ENCODE data around the gene KCNQ1. TPM values are rescaled to one million over a fixed set of nuclear protein-coding genes. Genes with fewer than 3 reads are reported as not detected.

The KCNQ1 gene
- total RNA-seq, 1 experiment from 2014 or later, result 9.2 TPM

GRCh38 chr11:2590131-2590964 lies 145.5 kb downstream of the KCNQ1 start:
- Mint-ChIP-seq H3K9me3 (ENCODE audit: low read depth, unreplicated experiment) (no peaks in the 10 kb centered on the region), H3K27ac (ENCODE audit: unreplicated experiment) (no peak overlapping the region), H3K4me3 (ENCODE audit: low read depth, unreplicated experiment) (no peak overlapping the region), H3K4me1 (ENCODE audit: low read depth, unreplicated experiment) (no peaks in the 10 kb centered on the region), H3K36me3 (ENCODE audit: insufficient read depth, unreplicated experiment) (no peaks in the 10 kb centered on the region), H3K27me3 (ENCODE audit: unreplicated experiment) (peaks cover 20% of the 10 kb centered on the region)
- CTCF ChIA-PET, result no interaction called here
- no peak for DNase-seq
- intact Hi-C loops (cut with micrococcal nuclease; ENCODE audit: unreplicated experiment), result no loop called here
- BruUV-seq (replicated peaks), result no TSS peak
- no peak for TF ChIP-seq CTCF (IDR thresholded peaks at IDR 0.05; ENCODE audit: unreplicated experiment)

GRCh38 chr11:2590965-2591754 lies 146.4 kb downstream of the KCNQ1 start:
- Mint-ChIP-seq H3K27me3 (ENCODE audit: unreplicated experiment) (peaks cover 20% of the 10 kb centered on the region), H3K4me1 (ENCODE audit: low read depth, unreplicated experiment) (no peaks in the 10 kb centered on the region), H3K4me3 (ENCODE audit: low read depth, unreplicated experiment) (no peak overlapping the region), H3K9me3 (ENCODE audit: low read depth, unreplicated experiment) (no peaks in the 10 kb centered on the region), H3K36me3 (ENCODE audit: insufficient read depth, unreplicated experiment) (no peaks in the 10 kb centered on the region), H3K27ac (ENCODE audit: unreplicated experiment) (no peak overlapping the region)
- DNase-seq, result no peak
- CTCF ChIA-PET, result no interaction called here
- intact Hi-C loops (cut with micrococcal nuclease; ENCODE audit: unreplicated experiment), result no loop called here
- no TSS peak for BruUV-seq (replicated peaks)
- no peak for TF ChIP-seq CTCF (IDR thresholded peaks at IDR 0.05; ENCODE audit: unreplicated experiment)

- H3K27ac Mint-ChIP-seq (ENCODE audit: unreplicated experiment), result no peak overlapping the region
Measured at GRCh38 chr11:2591805-2592204, 147.0 kb downstream of the KCNQ1 start.

More at GRCh38 chr11:2591805-2592204, 147.0 kb downstream of the KCNQ1 start:
- intact Hi-C loops (cut with micrococcal nuclease; ENCODE audit: unreplicated experiment), result no loop called here
- no TSS peak for BruUV-seq (replicated peaks)
- DNase-seq, result no peak
- Mint-ChIP-seq H3K27me3 (ENCODE audit: unreplicated experiment) (peaks cover 20% of the 10 kb centered on the region), H3K9me3 (ENCODE audit: low read depth, unreplicated experiment) (no peaks in the 10 kb centered on the region), H3K4me1 (ENCODE audit: low read depth, unreplicated experiment) (no peaks in the 10 kb centered on the region), H3K36me3 (ENCODE audit: insufficient read depth, unreplicated experiment) (no peaks in the 10 kb centered on the region), H3K4me3 (ENCODE audit: low read depth, unreplicated experiment) (no peak overlapping the region)
- TF ChIP-seq CTCF (IDR thresholded peaks at IDR 0.05; ENCODE audit: unreplicated experiment), result no peak
- CTCF ChIA-PET, result no interaction called here

Measured in Calu3 (cell line).